Forelimb muscle (tissue), 1 donor: ENCODE data around the gene RPP25. TPM values are rescaled to one million over a fixed set of nuclear protein-coding genes. Genes with fewer than 3 reads are reported as not detected.
A peak's percentile ranks its signal among the peaks of the same experiment; 100 is the strongest.
"Not testable (repeated sequence)": the region's sequence is repeated elsewhere in the genome, so short reads cannot be mapped to it uniquely, and the experiment has no call there.

Experiments used
- DNase-seq: peaks from one replicate; pipeline ENCODE4 v3.0.0-alpha.2; 2013; ENCODE audit warnings: low read depth
- polyA plus RNA-seq: library from polyadenylated mRNA; unstranded; fragments of 120-200 nt; gene quantifications from one replicate; pipeline ENCODE4 v1.2.1, GENCODE V29; 2013; ENCODE audit not compliant: insufficient read length

The RPP25 gene
- polyA plus RNA-seq, 1 donor = 0.75 TPM

DNA sequence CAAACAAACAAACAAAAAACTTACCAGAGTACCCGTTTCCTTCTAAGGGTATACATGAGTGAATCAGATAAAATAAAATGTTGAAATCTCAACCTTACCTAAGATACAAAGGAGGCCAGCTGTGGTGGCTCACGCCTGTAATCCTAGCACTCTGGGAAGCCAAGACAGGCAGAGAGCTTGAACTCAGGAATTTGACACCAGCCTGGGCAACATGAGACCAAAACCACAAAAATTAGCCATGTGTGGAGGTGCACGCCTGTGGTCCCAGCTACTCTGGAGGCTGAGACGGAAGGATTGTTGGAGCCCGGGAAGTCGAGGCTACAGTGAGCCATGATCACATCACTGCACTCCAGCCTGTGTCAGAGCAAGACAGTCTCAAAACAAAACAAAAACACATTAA, 38.9 kb downstream of the RPP25 start:
- DNase-seq = no peak

DNA sequence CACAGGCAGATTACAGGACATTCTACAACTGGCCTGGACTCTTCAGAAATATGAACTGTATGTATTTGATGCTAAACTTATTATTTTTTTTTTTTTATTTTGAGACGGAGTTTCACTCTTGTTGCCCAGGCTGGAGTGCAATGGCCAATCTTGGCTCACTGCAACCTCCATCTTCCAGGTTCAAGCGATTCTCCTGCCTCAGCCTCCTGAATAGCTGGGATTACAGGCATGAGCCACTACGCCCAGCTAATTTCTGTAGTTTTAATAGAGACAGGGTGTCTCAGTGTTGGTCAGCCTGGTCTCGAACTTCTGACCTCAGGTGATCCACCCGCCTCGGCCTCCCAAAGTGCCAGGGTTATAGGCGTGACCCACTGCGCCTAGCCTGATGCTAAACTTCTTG, 42.8 kb downstream of the RPP25 start:
- not testable (repeated sequence) for DNase-seq

- no peak for DNase-seq
Observed at GRCh38 chr15:74913041-74913440, 43.5 kb downstream of the RPP25 start.

DNA sequence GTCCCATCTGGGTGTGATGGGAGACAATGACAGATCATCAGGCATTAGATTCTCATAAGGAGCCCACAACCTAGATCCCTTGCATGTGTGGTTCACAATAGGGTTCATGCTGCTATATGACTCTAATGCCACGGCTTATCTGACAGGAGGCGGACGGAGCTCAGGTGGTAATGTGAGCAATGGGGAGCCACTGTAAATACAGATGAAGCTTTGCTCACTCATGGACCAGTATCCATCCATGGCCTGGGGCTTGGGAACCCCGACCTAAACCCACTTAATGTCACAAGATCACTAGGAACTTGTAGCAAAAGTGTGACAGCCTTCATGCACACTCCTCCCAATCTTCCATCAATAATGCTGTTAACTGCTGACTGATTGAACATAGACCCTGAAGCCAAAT, 47.9 kb downstream of the RPP25 start:
- DNase-seq = no peak

DNA sequence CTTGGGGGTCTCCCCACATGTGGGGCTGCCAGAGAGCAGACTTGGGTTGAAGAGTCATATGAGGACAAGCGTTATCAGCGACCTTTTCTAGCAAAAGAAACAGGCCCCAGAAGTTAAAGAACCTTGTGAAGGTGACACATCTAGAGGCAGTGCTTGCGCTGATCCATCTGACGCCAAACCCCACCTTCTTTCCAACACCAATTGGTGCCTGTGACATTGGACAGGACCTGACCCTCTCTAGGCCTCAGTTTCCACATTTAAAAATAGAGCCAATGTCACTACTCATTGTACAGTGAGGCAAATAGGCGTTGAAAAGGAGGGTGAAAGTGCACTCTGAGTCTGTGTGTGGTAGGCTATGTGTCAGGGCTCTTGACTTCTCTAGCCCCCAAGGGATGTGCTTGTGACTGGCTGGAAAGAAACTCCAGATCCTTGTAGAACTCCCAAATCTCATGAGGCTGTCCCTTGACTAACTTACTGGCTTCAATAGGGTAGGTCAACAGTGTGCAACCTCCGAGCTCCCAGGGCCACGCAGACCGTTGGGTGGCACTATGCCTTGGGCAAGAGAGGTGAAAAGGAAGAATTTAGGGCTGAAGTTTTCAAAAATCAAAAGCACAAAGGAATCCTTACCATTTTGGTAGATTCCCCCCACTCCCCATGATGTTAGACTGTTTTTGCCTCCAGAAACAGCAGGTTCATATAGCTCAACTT, 49.3 kb downstream of the RPP25 start:
- DNase-seq = no peak

- DNase-seq = peak; percentile 69
Observed at GRCh38 chr15:74906450-74907162, 50.0 kb downstream of the RPP25 start, which contains the start of gene FAM219B. Gene FAM219B (minus strand): TSS chr15:74906851. CDS start chr15:74906800, 51 bp downstream.

- DNase-seq = no peak
Observed at GRCh38 chr15:74906067-74906449, 50.5 kb downstream of the RPP25 start.

Other genes starting within 250 kb of the RPP25 start
- not detected for gene CYP1A1, start 231.2 kb downstream of the RPP25 start, polyA plus RNA-seq
- 0.10 TPM for gene CYP1A2, start 207.9 kb downstream of the RPP25 start, polyA plus RNA-seq
- gene CSK, start 174.7 kb downstream of the RPP25 start, polyA plus RNA-seq = 31.7 TPM
- not detected for gene LMAN1L, start 143.9 kb downstream of the RPP25 start, polyA plus RNA-seq
- not detected for gene CPLX3, start 130.1 kb downstream of the RPP25 start, polyA plus RNA-seq
- gene ULK3, start 113.6 kb downstream of the RPP25 start, polyA plus RNA-seq = 33.3 TPM
- 48.0 TPM for gene SCAMP2, start 83.4 kb downstream of the RPP25 start, polyA plus RNA-seq
- gene MPI, start 66.7 kb downstream of the RPP25 start, polyA plus RNA-seq = 53.6 TPM
- gene FAM219B, start 49.9 kb downstream of the RPP25 start, polyA plus RNA-seq = 50.0 TPM
- 249 TPM for gene COX5A, start 18.7 kb downstream of the RPP25 start, polyA plus RNA-seq
- 4.8 TPM for gene SCAMP5, start 38.8 kb upstream of the RPP25 start, polyA plus RNA-seq
- gene PPCDC, start 66.8 kb upstream of the RPP25 start, polyA plus RNA-seq = 6.1 TPM
- 8.0 TPM for gene C15orf39, start 245.1 kb upstream of the RPP25 start, polyA plus RNA-seq